HG03520 (cell line): ENCODE measurements around the gene ICAM2.
A peak's percentile ranks its signal among the peaks of the same experiment; 100 is the strongest.

Source experiments
- ATAC-seq: cut with Tn5 transposase; IDR thresholded peaks from one replicate; pipeline ENCODE4 v1.9.1; 2021; ENCODE audit warnings: mild to moderate bottlenecking, moderate library complexity; ENCODE audit not compliant: unreplicated experiment

Gene ICAM2

DNA sequence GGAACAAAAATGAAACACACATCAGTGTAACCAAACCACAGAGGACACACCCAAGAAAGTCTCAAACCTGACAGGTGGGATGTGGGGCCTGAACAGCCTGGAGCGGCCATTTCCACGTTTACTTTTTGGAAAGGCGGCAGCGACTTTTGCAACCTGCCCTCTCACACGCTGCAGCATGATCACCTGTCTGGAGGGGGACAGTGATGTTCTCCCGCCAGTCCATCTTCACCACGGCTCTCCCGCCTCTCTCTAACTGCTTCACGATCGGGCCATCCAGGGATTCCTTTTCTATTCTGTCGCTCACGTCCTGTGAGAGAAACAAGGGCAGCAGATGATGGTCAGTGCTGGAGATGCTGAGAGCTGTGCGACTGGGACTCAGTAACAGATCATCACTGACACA, 24.7 kb upstream of the ICAM2 start:
- no peak for ATAC-seq

DNA sequence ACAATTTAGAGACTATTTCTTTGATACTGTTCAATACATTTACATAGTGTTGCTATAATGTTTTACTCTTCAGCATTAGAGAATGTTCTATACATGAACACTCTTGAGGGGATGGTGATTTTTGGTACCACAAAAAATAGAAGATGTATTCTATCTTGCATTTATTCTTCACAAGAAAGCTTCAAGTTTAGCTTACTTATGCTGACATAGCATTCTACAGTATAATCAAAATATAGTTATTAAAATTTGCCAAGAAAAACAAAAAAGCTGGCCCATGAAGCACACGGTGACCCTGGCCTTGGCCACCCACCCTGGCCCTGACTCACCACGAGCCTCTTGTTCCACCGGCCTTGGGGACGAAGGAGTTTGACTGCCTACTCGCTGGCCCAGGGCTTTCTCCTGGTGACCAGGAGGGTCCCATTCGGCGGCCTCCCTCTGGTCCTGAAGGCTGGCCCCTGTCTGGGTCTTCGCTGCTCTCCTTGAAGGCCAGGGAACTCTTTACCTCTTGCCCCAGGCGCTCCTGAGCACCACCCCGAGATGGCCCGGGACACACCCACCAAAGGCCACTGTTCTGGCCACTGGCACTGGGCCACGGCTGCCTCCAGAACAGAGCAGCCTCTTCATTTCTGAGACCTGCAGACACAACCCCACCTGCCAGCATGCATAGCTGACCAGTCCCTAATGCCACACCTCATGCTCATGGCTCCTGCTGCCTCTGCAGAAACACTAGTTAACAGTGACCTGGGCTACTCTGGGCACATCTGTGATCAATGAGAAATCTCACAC, 22.5 kb upstream of the ICAM2 start:
- no peak for ATAC-seq

DNA sequence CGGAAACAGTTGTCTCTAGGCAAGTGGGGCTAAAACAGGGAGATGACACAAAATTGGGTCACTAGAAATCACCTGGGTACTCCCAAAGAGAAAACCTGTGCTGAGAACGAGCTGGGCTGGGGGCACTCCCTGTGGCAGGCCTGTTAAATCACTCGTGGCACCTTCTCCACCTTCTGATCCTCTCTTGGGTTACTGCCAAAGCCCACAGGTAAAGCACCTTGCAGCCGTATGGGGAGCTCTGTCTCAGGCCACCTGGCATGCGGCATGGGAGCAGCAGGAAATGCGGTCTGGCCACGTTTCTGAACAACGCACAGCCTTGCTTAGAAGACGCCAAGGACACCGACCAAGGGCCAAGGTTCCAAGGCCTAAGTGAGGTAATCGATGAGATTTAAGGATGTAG, 21.5 kb upstream of the ICAM2 start:
- no peak for ATAC-seq

DNA sequence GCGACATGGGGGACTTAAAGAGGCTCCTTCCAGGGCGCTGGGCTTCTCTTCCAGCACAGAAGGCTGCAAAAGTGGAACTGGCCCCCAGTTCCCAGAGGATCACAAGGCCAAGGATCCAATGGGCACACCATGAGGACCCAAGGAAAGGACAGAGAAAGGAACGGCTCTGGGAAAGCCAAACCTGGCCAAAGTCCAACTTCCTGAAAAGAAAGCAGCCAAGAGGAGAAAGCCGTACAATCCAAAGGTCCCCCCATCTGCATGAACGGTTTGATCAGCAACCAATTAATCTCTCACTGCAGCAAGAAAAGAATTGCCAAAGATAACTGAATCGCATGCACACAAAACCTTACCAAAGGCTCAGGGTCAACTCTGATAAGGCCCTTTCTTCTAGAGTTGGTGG, 19.8 kb upstream of the ICAM2 start:
- ATAC-seq = no peak

DNA sequence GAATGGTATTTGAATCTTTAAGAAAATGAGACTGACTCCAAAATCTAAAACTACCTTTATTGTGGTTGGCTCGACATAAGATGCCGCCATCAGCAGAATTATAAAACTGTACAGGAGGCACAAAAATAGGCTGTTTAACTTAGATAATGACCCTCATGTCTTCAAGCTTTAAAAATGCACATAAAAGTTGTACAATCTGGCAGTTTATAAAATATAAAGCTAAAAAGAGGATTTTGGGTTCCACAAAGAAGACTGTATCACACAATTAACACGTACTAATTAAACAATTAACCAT, 18.6 kb upstream of the ICAM2 start:
- no peak for ATAC-seq

DNA sequence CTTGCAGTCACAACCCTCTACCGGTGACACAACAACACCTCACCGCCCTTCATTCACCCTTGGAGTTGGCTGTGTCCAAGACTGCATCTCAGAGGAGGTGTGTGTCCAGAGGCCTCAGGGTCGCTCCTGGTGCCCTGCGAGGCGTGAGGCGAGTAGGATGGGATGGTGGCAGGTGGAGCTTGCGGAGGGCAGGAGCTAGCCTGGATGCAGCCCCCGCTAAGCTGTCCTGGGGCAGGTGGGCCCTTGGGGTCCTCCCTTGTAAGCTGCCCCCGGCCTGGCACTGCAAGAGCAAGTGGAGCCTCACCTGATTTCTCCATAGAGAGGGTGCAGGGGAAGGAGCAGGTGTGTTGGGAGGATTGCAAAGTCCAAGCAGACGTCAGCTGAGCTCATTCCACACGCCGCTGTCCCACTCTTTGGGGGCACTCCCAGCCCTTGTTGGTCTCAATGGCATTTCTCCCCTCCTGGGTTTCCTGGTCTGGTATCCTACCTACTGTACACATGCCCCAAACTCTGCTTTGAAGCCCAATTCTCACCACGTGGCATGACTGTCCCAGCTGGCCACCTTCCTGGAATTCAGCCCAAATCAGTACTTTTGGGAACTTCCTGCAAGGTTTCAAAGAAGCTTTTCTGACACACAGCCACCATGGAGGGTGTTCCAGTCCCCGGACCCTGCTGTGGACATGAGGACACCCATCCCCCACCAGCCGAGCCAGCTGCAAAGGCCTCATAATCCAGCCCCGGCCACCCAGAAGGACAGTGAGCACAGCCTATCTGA, 18.1 kb upstream of the ICAM2 start:
- no peak for ATAC-seq

DNA sequence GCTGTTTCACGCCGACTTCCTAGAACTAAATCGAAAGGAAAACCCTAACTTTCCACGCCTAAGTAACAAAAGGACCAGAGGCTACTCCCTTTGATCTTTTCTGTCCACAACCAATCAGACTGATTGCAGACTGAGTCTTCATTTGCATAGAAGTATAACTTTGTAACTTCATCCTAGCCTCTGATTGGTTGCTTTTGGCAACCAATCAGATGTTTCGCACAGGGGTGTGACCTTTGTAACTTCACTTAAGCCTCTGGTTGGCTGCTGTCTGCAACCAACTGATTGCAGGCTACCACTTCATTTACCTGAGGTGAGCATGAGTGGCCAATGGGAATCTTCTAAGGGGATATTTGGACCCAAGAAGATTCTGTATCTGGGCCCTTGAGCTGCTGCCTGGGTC, 17.4 kb upstream of the ICAM2 start:
- ATAC-seq = no peak

DNA sequence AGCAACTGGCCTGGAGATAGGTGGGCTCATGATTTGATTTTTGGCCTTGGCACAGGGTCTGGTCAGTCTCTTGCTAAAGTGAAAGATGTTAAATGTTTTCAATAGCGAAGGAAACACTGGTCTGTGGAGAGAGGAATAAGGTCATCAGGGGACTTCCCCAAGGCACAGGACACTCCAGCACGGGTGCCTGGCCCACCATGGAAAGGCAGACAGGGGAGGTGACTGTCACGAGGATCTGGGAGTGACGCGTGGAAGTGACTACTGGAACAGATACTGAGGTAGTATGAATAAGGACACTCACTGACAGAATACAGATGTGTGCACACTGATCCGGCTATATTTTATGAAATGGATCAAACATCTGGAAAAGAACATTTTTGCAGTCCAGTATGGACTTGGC, 16.7 kb upstream of the ICAM2 start:
- no peak for ATAC-seq

DNA sequence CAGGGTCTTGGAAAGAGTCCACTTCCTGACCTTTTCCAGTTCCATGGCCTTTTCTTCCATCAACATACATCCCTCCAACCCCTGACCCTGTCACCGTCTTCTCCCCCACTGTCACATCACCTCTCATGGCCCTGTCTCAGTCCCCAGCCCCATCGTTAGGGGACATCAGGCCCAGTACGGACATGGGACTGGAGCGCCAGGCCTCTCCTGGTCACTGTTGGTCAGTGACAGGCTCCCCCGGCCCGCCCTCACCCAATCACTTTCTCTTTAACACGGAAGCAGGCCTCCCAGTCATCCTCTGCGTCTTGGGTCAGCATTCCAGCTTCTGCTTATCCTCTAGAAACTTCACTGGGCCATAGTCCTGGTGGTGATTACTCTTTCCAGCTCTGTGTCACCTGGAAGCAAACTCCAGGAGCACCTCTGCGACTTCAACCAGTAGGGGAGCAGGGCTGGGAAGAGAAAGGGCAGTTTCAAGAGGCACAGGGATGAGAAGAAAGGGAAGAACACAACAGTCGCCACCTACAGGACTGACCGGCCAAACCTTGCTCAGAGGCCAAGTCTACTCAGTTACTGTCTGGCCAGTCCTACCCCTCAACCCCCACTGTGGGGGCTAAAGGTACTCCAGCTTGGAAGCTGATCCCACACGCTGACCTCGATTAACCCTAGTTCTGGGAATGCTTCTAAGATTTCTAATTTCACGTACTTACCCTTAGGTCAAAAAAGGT, 15.9 kb upstream of the ICAM2 start:
- ATAC-seq = no peak

DNA sequence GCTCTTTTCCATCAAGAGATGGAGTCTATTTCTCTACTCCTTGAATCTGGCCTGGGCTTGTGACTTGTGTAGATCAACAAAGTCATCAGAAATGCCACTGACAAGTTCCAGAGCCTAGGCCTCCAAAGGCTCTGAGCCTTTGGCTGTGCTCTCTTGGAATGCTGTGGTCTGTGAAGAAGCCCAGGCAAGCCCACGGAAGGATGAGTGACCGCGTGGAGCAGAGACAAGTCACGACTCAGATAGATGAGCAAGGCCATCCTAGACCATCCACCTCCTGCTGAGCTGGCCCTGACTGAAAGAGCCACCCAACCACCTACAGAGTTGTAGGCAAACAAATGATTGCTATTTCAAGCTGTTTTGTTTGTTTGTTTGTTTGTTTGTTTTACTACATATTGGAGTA, 11.6 kb upstream of the ICAM2 start:
- ATAC-seq = no peak

DNA sequence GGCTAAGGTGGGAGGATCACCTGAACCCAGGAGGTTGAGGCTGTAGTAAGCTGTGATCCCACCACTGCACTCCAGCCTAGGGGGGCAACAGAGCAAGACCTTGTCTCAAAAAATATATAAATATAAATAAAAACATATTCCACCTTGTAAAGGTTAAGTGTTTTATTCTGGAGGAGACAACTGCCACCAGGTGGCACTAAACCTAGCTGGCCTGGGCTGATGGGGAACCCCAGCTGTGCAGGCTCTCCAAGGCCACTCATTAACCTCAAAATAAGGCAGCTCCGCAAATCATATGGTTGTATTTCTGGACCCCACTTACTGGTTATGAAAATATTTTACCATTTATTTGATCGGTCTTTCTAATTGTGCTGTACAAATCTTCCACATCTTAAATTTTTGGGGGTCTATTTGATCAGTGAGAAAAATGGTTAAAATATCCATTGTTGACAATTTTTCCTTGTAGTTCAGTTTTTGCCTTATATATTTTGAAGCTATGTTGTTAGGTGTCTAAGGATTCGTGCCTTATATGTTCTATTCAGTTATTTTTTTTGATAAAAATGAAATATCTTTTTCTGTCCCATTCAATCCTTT, 8.5 kb upstream of the ICAM2 start:
- no peak for ATAC-seq

DNA sequence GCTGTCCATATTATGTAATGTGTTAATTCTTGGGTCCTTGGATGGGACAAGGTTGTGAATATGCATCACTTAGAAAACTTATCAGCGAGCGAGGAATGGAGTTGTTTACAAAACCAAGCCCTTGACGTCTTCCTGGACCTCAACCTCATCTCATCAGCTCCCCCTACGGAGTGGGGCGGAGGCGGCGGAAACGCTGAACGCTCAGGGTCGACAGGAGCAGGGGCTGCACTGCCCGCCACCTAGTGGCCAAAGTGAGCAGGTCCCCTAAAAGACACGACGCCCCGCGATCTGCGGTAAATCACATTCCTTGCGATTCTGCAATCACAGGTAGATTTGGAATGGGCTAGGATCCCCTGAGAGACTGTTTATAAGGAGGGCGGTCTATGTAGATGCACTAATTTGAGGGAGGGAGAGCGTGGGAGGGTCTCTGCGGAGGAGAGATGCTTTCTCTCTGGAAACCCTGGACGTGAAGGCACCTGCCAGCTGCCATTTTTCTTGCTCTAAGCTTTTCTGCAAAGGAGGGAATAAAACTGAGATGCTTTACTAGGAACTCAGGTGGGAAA, 5.4 kb upstream of the ICAM2 start:
- ATAC-seq = no peak

DNA sequence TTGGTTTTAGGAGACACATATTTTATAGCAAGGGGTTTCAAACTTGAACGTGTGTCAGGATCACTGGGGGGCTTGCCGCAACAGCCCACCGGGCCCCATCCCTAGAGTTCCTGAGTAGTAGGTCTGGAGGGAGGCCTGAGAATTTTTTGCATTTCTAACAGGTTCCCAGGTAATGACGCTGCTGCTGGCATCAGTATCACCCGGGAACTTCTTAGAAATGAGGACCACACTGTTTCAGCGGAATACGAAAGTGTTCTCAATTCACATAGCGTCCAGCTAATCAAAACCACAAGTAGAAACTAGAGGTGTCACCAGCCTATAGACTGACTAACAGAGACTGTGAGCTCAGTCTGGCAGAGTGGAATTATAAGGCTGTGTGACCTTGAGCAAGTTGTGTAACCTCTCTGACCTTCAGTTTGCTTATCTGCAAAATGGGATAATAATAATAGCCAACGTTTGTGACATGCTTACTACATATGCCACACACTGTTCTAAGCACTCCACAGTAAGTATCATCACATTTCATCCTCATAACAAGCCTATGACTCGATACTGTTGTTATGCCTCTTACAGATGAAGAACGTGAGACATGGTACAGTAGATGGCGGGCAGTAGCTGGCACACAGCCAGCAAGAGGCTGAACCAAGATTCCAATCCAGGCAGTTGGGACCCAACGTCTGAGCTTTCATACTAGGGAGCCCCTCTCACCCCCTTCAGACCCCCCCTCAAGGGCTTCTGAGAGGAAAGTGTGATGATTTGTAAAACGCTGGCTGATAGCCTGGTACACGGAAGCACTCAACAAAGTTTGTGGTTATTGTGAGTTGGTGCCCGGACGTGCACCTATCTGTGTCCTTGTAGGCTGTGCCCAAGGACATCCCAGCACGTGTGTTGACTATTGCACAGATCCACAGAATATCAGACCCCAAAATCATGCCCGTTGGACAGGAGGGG, 4.6 kb upstream of the ICAM2 start:
- ATAC-seq = no peak

DNA sequence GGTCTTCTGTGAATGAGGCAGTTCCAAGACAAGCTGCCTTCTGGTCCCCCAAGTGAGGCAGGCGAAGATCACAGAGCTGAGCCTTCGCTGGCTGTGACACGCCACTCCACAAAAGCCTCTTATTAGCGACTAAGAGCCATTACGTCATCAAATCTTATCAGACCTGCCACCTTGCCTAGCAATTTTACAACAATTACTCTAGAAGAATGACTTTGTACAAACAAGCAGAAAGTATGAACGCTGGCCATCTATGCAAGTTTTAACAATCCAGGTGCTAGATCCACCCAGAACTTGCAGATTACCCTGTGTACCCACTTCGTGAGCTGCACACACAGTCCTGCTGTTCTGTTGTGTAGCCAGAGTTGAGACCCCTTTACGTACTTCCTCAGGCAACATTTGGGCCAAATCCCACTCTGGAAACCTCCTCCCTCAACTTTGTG, 3.8 kb upstream of the ICAM2 start:
- ATAC-seq = no peak

DNA sequence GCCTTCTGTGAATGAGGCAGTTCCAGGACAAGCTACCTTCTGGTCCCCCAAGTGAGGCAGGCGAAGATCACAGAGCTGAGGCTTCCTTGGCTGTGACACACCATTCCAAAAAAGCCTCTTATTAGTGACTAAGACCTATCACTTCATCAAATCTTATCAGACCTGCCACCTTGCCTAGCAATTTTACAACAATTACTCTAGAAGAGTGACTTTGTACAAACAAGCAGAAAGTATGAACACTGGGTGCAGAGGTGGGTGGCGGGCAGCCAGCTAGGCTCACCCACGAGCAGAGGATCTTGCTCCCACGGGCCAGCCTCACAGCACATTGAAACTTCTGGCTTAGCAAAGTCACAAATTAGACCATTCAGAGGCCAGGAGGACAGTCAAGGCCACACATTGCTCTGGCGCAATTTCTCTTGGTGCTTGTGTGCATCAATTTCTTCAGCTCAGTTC, 2.2 kb upstream of the ICAM2 start:
- no peak for ATAC-seq

DNA sequence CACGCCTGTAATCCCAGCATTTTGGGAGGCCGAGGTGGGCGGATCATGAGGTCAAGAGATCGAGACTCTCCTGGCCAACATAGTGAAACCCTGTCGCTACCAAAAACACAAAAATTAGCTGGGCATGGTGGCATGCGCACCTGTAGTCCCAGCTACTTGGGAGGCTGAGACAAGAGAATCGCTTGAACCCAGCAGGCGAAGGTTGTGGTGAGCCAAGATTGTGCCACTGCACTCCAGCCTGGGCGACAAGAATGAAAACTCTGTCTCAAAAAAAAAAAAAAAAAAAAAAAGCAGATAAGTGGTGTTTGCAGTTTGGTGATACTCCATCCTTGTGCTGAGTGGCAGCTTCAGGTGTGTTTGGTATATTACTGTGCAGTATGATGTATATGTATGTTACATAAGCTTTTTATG, 877 bp downstream of the ICAM2 start:
- peak; percentile 12 for ATAC-seq

DNA sequence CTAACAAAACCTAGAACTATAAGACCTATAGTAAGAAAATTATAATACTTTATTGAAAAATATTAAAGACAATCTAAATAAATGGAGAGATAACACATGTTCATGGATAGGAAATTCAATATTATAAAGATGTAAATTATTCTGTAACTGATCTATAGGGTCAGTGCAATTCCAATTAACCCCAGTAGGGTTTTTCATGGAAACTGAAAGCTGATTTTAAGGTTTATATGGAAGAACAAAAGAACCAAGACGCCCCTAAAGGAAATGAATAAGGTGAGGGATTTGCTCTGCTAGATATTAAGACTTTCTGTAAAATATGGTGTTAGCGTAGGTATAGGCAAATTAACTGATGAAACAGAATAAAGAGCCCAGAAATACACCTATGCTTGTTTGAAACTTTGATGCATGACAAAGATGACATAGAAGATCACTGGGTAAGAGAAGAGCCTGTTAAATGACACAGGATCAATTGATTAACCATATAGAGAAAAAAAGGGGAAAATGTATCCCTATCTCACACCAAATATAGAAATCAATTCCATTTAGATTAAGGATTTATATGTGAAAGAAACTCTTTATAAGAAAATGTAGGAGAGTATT, 3.0 kb downstream of the ICAM2 start:
- no peak for ATAC-seq

DNA sequence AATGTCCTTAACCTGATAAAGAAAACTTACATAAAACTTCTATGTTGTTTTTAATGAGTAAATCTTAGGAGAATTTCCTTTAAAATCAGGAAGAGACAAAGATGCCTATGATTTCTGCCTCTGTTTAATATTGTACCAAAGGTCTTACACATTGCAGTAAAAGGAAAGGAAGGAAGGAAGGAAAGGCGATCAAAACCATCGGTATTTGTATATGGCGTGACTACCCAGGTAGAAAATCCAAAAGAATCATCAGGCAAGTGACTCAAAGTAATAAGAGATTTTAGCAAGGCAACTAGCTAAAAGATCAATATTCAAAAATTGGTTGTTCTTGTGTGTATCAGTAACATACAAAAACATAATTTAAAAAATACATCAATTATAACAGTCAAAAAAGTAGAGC, 3.5 kb downstream of the ICAM2 start:
- no peak for ATAC-seq

DNA sequence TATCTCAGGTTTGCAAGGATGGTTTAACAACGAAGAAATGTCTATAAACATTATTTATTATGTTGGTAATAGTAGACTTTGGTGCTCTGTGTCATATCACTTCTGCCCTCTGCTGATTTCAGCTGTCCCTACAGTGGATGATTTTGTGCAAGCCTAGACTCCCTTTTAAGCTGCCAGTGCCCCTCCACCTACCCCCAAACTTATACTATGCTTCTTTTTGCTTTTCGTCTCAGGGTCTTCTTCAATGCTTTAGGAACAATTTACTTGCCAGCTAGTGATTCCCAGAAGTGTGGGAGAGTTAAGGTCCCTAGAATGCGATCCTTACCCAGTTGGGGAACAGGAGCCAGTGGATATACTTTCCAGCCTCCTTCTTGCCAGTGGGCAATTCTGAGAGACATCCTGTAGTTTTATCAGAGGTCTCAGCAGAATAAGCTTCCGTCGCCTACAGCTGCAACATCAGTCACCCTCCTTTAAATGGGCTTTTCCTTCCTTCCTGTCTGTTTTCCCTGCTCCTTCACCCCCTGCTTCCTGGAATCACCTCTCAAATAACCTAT, 4.1 kb downstream of the ICAM2 start:
- ATAC-seq = no peak
